ENCODE data around the gene SNCAIP.

DNA sequence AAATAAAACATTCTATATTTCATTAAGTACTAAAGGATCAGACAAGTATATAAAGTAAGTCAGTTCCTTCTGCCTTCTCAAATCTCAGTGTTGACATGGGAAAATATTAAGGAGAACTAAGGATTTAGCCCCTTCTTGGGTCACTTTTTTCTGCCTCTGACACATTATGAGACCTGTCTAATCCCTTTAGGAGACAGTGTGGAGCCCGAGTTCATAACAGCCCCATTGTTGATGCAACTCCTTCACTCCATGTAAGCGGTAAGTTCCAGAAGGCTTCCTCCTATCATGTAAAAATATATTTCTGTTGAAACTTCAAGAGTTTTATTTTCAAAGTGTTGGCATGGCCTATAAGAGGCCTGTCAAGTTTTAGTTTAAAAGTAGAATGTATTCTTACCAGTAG is 152.2 kb downstream of the SNCAIP start:
- no peak for TF ChIP-seq EZH2 (IDR thresholded peaks at IDR 0.05; ENCODE audit: low read depth, unreplicated experiment)
- TF ChIP-seq, protein P1, sequence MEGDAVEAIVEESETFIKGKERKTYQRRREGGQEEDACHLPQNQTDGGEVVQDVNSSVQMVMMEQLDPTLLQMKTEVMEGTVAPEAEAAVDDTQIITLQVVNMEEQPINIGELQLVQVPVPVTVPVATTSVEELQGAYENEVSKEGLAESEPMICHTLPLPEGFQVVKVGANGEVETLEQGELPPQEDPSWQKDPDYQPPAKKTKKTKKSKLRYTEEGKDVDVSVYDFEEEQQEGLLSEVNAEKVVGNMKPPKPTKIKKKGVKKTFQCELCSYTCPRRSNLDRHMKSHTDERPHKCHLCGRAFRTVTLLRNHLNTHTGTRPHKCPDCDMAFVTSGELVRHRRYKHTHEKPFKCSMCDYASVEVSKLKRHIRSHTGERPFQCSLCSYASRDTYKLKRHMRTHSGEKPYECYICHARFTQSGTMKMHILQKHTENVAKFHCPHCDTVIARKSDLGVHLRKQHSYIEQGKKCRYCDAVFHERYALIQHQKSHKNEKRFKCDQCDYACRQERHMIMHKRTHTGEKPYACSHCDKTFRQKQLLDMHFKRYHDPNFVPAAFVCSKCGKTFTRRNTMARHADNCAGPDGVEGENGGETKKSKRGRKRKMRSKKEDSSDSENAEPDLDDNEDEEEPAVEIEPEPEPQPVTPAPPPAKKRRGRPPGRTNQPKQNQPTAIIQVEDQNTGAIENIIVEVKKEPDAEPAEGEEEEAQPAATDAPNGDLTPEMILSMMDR (conservative IDR thresholded peaks at IDR 0.05; ENCODE audit: low read depth in 2 of 2) = no peak
- TF ChIP-seq, protein P2, sequence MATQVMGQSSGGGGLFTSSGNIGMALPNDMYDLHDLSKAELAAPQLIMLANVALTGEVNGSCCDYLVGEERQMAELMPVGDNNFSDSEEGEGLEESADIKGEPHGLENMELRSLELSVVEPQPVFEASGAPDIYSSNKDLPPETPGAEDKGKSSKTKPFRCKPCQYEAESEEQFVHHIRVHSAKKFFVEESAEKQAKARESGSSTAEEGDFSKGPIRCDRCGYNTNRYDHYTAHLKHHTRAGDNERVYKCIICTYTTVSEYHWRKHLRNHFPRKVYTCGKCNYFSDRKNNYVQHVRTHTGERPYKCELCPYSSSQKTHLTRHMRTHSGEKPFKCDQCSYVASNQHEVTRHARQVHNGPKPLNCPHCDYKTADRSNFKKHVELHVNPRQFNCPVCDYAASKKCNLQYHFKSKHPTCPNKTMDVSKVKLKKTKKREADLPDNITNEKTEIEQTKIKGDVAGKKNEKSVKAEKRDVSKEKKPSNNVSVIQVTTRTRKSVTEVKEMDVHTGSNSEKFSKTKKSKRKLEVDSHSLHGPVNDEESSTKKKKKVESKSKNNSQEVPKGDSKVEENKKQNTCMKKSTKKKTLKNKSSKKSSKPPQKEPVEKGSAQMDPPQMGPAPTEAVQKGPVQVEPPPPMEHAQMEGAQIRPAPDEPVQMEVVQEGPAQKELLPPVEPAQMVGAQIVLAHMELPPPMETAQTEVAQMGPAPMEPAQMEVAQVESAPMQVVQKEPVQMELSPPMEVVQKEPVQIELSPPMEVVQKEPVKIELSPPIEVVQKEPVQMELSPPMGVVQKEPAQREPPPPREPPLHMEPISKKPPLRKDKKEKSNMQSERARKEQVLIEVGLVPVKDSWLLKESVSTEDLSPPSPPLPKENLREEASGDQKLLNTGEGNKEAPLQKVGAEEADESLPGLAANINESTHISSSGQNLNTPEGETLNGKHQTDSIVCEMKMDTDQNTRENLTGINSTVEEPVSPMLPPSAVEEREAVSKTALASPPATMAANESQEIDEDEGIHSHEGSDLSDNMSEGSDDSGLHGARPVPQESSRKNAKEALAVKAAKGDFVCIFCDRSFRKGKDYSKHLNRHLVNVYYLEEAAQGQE (IDR thresholded peaks at IDR 0.05; ENCODE audit: unreplicated experiment) = no peak

Measured in GM23338 (cell line).